A172 (cell line): ENCODE results near the gene STX16. TPM values are rescaled to one million over a fixed set of nuclear protein-coding genes. Genes with fewer than 3 reads are reported as not detected.

Source experiments
- DNase-seq: peaks from one replicate; pipeline ENCODE4 v3.0.0-alpha.2; 2015; ENCODE audit warnings: low spot score
- total RNA-seq: library from RNA; depleted of rRNA; stranded (reverse); fragments of >200 nt; shearing (Covaris generic); gene quantifications from 2 replicates; pipeline ENCODE4 v1.2.3, GENCODE V29; 2014

The STX16 gene
- total RNA-seq, 1 experiment from 2014 or later = 10.9 TPM

- no peak for DNase-seq
Measured at GRCh38 chr20:58618351-58619076, 32.6 kb upstream of the STX16 start.

DNA sequence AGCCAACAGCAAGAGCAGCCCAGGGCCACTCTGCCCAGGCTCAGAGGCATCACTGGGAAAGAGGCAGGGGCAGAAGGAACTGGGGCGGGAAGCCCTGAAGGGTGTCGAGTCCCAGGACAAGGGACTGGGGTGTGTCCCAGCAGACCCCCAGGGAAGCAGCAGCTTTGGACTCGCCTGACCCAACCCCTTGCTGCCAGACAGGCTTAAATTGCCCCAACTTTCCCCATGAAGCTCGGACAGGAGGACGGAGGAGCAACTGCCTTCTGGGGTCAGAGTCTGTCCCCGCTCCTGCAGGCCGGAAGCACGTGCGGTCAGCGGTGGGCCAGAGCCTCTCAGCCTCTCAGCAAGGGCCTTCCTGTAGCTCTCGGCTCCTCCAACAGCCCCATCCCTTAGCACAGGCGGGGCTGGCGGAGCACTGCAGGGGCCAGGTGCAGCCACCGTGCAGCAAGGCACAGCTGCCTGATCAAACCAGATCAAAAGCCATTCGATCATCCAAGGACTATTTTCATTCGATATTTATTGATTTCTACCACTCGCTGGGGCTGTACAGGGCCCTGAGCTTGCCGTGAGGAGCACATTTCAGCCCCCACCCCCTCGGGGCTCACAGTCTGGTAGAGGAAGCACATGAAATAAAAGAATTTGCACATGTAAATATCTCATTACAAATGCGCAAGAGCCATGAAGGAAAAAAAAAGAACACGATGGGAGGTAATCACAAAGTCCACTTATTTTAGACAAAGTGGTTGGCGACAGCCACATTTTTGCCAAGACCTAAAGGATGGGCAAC is 31.8 kb upstream of the STX16 start:
- no peak for DNase-seq

- DNase-seq = peak; percentile 21
Measured at GRCh38 chr20:58619864-58620431, 31.1 kb upstream of the STX16 start.

GRCh38 chr20:58621906-58622548 is 29.1 kb upstream of the STX16 start:
- no peak for DNase-seq

- peak; percentile 74 for DNase-seq
Measured at GRCh38 chr20:58622671-58623578, 28.2 kb upstream of the STX16 start.

- peak; percentile 97 for DNase-seq
Measured at GRCh38 chr20:58623579-58624473, 27.3 kb upstream of the STX16 start.

DNA sequence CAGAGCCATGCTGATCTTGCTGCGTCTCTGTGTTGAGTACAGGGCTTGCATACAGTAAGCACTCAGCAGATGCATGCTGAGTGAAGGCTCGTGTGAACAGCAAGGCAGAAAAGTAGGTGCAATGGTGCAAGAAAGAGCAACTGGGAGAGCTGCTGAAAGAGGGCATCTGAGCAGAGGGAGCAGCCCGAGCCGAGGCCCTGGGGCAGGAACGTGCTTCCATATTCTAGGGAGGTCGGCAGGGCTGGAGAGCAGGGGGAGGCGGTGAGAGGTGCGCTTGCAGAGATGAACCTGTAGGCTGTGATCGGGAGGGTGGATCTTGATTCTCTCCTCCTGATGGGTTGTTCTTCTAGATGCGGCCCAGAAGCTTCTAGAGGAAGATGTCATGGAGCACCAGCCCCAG is 26.4 kb upstream of the STX16 start:
- DNase-seq = no peak

DNA sequence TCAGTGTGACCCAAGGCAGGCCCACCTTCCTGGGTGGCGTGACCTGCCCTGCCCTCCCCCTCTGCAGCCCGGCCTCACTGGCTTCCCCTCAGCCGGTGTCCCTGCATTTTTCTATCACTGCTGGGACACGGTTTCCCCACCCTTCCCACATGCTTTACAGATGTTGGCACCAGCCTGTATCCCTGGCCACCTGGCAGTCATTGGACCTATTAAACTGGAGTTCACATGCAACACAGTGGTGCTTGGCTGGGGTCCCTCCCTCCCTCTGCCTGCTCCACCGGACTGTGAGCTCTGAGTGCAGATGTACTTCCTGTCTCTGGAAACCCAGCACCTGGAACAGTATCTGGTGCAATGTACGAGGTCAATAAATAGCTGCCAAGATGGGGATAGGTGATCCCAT is 25.5 kb upstream of the STX16 start:
- DNase-seq = no peak

DNA sequence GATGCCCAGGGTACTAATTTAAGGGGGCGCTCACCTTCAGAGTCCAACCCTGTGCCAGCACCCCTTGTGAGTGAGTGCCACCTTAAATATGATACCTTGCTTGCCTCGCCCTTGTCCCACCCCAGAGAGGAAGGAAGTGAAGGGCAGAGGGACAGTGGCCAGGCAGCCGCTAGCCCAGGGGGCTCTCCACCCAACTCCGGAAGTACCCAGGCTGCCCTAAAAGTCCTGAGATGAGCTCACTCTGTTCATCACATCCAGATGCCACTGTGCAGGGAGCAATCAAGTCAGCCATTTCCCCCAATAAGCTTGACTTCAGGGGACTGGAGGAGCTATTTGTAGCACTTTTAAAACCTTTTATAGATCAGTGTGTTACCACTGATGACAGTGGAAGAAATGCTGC is 25.0 kb upstream of the STX16 start:
- no peak for DNase-seq

DNA sequence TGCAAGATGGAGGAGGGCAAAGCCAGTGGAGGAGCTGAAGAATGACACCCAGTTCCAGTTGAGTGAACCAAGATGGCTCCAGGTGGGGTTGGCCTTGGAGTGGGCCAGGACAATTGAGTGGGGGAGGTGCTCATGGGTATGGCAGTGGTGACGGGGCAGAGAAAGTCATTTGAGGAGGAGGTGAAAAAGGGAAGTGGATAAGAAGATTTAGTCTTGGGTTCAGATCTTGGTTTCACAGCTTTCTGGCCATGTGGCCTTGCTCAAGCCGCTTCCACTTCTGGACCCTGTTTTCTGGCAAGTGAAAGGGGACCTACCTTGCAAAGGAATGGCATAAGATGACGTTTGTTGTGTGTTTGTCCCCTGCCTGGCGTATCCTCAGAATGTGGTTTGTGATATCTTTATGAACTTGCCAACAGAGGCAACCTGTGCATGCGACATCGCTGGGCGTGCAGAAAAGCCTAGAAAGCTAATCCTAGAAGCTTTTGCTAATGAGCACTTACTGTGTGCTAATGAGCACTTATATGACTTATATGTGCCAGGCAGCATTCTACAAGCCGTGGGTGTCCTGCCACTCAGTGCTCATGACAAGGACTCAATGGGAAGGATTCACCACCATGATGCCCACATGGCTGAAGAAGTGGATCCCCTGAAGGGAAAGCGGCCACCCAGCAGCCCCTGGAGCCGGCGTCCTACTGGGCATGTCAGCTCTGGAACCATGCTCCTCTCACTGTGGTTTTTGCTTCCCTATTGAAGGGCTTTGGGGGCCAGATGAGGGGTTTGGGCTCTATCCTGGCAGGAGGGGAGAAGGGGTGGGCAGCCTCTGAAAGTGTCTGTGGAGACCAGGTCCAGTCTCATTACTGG is 23.6 kb upstream of the STX16 start:
- DNase-seq = no peak

GRCh38 chr20:58628491-58629214 is 22.4 kb upstream of the STX16 start:
- no peak for DNase-seq

- DNase-seq = peak; percentile 35
Measured at GRCh38 chr20:58629215-58629580, 21.9 kb upstream of the STX16 start.

GRCh38 chr20:58630063-58630462 is 21.0 kb upstream of the STX16 start:
- peak; percentile 77 for DNase-seq

DNA sequence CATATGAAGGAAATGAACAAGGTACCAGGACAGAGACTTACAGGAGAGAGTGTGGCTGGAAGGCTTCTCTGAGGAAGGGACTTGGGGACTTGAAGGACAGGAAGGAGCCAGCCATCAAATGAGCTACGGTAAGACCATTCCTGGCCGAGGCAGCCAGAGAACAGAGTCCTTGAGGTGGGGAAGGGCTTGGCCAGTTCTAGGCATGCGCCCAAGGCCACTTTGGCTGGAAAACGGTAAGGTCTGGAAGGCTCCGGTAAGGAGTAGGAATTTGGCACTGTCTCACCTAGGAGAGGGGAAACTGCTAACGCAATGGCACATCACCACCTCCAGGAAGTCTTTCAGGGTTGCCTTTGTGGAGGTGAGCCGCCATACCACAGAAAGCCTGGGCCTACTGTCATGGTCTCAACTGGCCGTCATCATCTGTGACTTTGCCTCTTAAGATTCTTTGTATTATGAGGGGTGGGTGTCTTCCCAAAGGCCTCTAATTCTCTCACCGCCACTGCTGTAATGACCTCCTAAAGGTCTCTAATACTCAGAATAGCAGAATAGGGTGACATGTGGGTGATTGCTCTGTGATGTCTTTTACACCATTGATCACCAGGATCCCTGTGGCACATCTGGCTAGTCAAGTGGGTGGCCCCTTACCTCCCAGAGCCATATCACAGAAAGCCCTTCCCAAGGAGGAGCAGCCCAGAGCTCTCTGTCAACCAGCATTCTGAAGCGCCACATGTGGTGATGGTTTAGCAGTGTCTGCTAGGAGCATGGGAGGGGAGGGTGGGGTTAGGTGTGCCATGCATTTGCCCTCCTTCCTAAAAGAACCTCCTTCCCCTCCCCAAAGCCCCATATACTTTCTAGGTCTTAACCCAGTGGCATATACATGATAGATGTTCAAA is 17.7 kb upstream of the STX16 start:
- DNase-seq = no peak

GRCh38 chr20:58634059-58634458 is 17.0 kb upstream of the STX16 start:
- DNase-seq = no peak

DNA sequence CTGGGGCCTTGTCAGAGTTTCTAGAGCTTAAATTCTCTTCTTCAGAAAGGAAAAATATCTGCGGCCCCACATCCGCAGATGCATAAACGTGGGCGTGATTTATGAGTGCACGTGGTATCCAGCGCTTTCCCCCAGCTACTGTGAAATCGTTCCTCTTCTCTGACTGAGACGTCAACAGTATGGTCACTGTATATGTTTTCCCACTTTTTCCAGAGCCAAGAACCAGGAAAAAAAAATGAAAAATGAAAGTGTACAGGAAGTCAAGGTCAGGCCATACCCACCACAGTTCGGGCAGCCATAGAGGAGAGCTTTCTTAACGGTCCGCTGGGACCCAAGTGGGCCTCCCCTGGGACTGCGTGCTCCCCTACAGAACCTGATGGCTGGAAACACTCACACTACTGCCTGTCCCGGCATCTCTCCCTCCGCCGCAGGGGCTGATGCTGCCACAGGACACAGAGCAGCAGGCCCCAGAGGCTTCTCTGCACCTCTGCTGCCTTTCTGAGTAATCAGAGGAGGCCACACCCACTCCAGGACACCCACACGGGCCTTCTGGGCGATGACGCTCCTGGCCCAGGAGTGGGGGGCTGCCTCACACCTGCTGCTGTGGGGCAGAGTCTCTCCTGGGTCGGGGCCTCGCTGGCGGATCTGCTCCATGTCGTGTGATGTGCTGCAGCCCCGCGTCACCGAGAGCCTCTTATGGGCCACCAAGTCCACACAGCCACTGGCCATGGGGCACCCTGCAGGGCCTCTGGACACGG is 16.4 kb upstream of the STX16 start:
- DNase-seq = no peak

DNA sequence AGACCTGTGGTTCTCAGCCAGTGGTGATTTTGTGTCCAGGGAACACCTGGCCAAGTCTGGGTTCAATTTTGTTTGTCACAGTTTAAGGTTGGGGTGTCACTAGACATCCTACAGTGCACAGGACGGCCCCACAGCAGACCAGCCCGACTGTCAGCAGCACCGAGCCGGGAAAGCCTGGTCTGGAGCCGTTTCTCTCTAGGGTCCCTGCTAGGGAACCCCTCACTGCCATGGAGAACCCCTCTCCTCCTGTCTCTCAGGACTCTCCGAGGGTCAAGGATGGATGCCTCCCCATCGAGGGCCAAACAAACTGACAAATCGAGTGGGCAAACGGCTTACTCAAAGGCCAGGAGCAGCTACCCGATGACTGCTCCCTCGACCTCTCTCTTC is 15.8 kb upstream of the STX16 start:
- no peak for DNase-seq
